Breast epithelium (tissue), 4 donors: Measurements from ENCODE around the gene ARL17B. TPM values are rescaled to one million over a fixed set of nuclear protein-coding genes. Genes with fewer than 3 reads are reported as not detected.
"Not testable (repeated sequence)": the region's sequence is repeated elsewhere in the genome, so short reads cannot be mapped to it uniquely, and the experiment has no call there.

ENCODE experiments used
- DNase-seq, 2 donors: peaks; one replicate each; pipeline ENCODE4 v3.0.0-alpha.2; 2019; ENCODE audit warnings: low spot score in 2 of 2
- H3K27ac ChIP-seq, 2 donors: fragments of 200-600 bp; sonication (generic) in 1 of 2; one replicate each; pipeline ENCODE4 v1.5.1; 2016 to 2019; ENCODE audit warnings: mild to moderate bottlenecking in 1 of 2
- H3K27me3 ChIP-seq, 2 donors: fragments of 200-600 bp; sonication (generic) in 1 of 2; one replicate each; pipeline versions ENCODE4 v1.5.1 to v1.6.0; 2017 to 2019; ENCODE audit warnings: control low read depth in 1 of 2, mild to moderate bottlenecking in 1 of 2
- H3K36me3 ChIP-seq: fragments of 200-600 bp; one replicate; pipeline ENCODE4 v1.5.1; 2019
- H3K4me1 ChIP-seq, 2 donors: fragments of 200-600 bp; sonication (generic); one replicate each; pipeline ENCODE4 v1.5.1; 2016 to 2019; ENCODE audit warnings: control low read depth in 1 of 2
- H3K4me3 ChIP-seq, 3 donors: fragments of 200-600 bp; sonication (generic); 1 replicate in 2 of 3; 2 replicates in 1 of 3; pipeline ENCODE4 v1.5.1; 2016 to 2019; ENCODE audit warnings: mild to moderate bottlenecking in 3 of 3, moderate library complexity in 2 of 3
- H3K9me3 ChIP-seq, 2 donors: fragments of 200-600 bp; sonication (generic) in 1 of 2; one replicate each; pipeline ENCODE4 v1.5.1; 2016 to 2019; ENCODE audit warnings: control low read depth in 1 of 2
- intact Hi-C: fragments of 100-400 bp; cut with DNase I; formaldehyde crosslinking; loops from one replicate; pipeline ENCODE4 v1.15.1; 2023; ENCODE audit warnings: low total_unique reads
- total RNA-seq, 3 donors: library from RNA; depleted of rRNA; stranded (reverse); fragments of >200 nt; gene quantifications; one replicate each; pipeline ENCODE4 v1.1.0, GENCODE V29; 2016

Gene ARL17B
- total RNA-seq, result 10 to 100 TPM in 1 of 3 donors, 1 to 10 TPM in 2; 8.2 to 11.8 (median 9.8) TPM

GRCh38 chr17:46361755-46362154 lies at the start of gene ARL17B:
TSS of gene ARL17B (minus strand) at chr17:46361766. CDS start at chr17:46358397, 3,369 bp downstream.
- H3K9me3 ChIP-seq, H3K27ac ChIP-seq, H3K4me1 ChIP-seq, H3K27me3 ChIP-seq, intact Hi-C loops, H3K36me3 ChIP-seq: not testable (repeated sequence)
- peak within 1 kb of the TSS in 2 of 3 donors; percentile 28 to 53 for H3K4me3 ChIP-seq
- peak; percentile 87 to 95 for DNase-seq

GRCh38 chr17:46409864-46410263 lies 48.3 kb upstream of the ARL17B start:
- H3K27me3 ChIP-seq, H3K36me3 ChIP-seq, H3K9me3 ChIP-seq, intact Hi-C loops, H3K4me3 ChIP-seq, H3K4me1 ChIP-seq, DNase-seq, H3K27ac ChIP-seq: not testable (repeated sequence)

- H3K27me3 ChIP-seq, intact Hi-C loops, H3K36me3 ChIP-seq, H3K4me3 ChIP-seq, H3K4me1 ChIP-seq, DNase-seq, H3K9me3 ChIP-seq, H3K27ac ChIP-seq: not testable (repeated sequence)
Observed at GRCh38 chr17:46407155-46407554, 45.6 kb upstream of the ARL17B start.

GRCh38 chr17:46401033-46401787 lies 39.6 kb upstream of the ARL17B start:
- intact Hi-C loops, H3K4me3 ChIP-seq, H3K27me3 ChIP-seq: not testable (repeated sequence)

GRCh38 chr17:46400543-46400942 lies 39.0 kb upstream of the ARL17B start:
- H3K9me3 ChIP-seq, DNase-seq, H3K4me1 ChIP-seq, H3K27me3 ChIP-seq, intact Hi-C loops, H3K4me3 ChIP-seq, H3K27ac ChIP-seq, H3K36me3 ChIP-seq: not testable (repeated sequence)

More at GRCh38 chr17:46401033-46401787, 39.6 kb upstream of the ARL17B start:
- not testable (repeated sequence) for H3K4me1 ChIP-seq, DNase-seq, H3K27ac ChIP-seq, H3K9me3 ChIP-seq, H3K36me3 ChIP-seq

GRCh38 chr17:46399993-46400392 lies 38.4 kb upstream of the ARL17B start:
- H3K36me3 ChIP-seq, H3K4me3 ChIP-seq, H3K9me3 ChIP-seq, H3K4me1 ChIP-seq, DNase-seq, intact Hi-C loops, H3K27me3 ChIP-seq, H3K27ac ChIP-seq: not testable (repeated sequence)

- H3K9me3 ChIP-seq, DNase-seq, intact Hi-C loops, H3K4me3 ChIP-seq, H3K27ac ChIP-seq, H3K27me3 ChIP-seq, H3K36me3 ChIP-seq, H3K4me1 ChIP-seq: not testable (repeated sequence)
Observed at GRCh38 chr17:46396292-46396691, 34.7 kb upstream of the ARL17B start.

GRCh38 chr17:46393702-46394101 lies 32.1 kb upstream of the ARL17B start:
- H3K27ac ChIP-seq, H3K36me3 ChIP-seq, H3K4me1 ChIP-seq, intact Hi-C loops, H3K27me3 ChIP-seq, DNase-seq, H3K9me3 ChIP-seq, H3K4me3 ChIP-seq: not testable (repeated sequence)

- intact Hi-C loops, H3K27ac ChIP-seq, H3K4me1 ChIP-seq, H3K9me3 ChIP-seq, H3K27me3 ChIP-seq, H3K36me3 ChIP-seq, H3K4me3 ChIP-seq, DNase-seq: not testable (repeated sequence)
Observed at GRCh38 chr17:46385491-46385890, 23.9 kb upstream of the ARL17B start.

GRCh38 chr17:46383118-46383517 lies 21.6 kb upstream of the ARL17B start:
- H3K9me3 ChIP-seq, H3K27me3 ChIP-seq, DNase-seq, H3K4me3 ChIP-seq, H3K4me1 ChIP-seq, intact Hi-C loops, H3K36me3 ChIP-seq, H3K27ac ChIP-seq: not testable (repeated sequence)

GRCh38 chr17:46373418-46373817 lies 11.9 kb upstream of the ARL17B start:
- DNase-seq, intact Hi-C loops, H3K36me3 ChIP-seq, H3K27ac ChIP-seq, H3K4me3 ChIP-seq, H3K9me3 ChIP-seq, H3K4me1 ChIP-seq, H3K27me3 ChIP-seq: not testable (repeated sequence)

- DNase-seq, H3K4me3 ChIP-seq, H3K9me3 ChIP-seq, H3K36me3 ChIP-seq, H3K4me1 ChIP-seq, H3K27me3 ChIP-seq, intact Hi-C loops, H3K27ac ChIP-seq: not testable (repeated sequence)
Observed at GRCh38 chr17:46372236-46373229, 11.0 kb upstream of the ARL17B start.

GRCh38 chr17:46367520-46367919 lies 6.0 kb upstream of the ARL17B start:
- H3K9me3 ChIP-seq, H3K4me3 ChIP-seq, DNase-seq, intact Hi-C loops, H3K36me3 ChIP-seq, H3K27ac ChIP-seq, H3K4me1 ChIP-seq, H3K27me3 ChIP-seq: not testable (repeated sequence)
